BLaER1 treated with 17β-estradiol and CSF1 and Interleukin-3, amounts not matched to agents 10 nM and 100 nM (cell line): Measurements from ENCODE around the gene NF2.

ENCODE experiments used
- H3K27ac ChIP-seq, 11 experiments: shearing (Covaris generic); formaldehyde crosslinking; 2 replicates each; pipeline ENCODE4 v1.8.1; 2022
- H3K27me3 ChIP-seq, 11 experiments: shearing (Covaris generic); formaldehyde crosslinking; 2 replicates each; pipeline ENCODE4 v1.8.1; 2022
- H3K36me3 ChIP-seq, 11 experiments: shearing (Covaris generic); formaldehyde crosslinking; 2 replicates each; pipeline ENCODE4 v1.8.1; 2022
- H3K4me1 ChIP-seq, 10 experiments: shearing (Covaris generic); formaldehyde crosslinking; 2 replicates each; pipeline ENCODE4 v1.8.1; 2022
- H3K4me2 ChIP-seq, 11 experiments: shearing (Covaris generic); formaldehyde crosslinking; 2 replicates each; pipeline ENCODE4 v1.8.1; 2022
- H3K4me3 ChIP-seq, 10 experiments: shearing (Covaris generic); formaldehyde crosslinking; 2 replicates each; pipeline ENCODE4 v1.8.1; 2022
- H3K9ac ChIP-seq, 11 experiments: shearing (Covaris generic); formaldehyde crosslinking; 2 replicates each; pipeline ENCODE4 v1.8.1; 2022
- H3K9me3 ChIP-seq, 11 experiments: shearing (Covaris generic); formaldehyde crosslinking; replicated peaks in 1 of 11; 2 replicates each; pipeline ENCODE4 v1.8.1; 2022
- H4K20me1 ChIP-seq, 11 experiments: shearing (Covaris generic); formaldehyde crosslinking; 2 replicates each; pipeline ENCODE4 v1.8.1; 2022
- Cebpa-rat ChIP-seq, 11 experiments: shearing (Covaris generic); IDR thresholded peaks; 2 replicates each; pipeline ENCODE4 v1.8.1; 2022

The NF2 gene

DNA sequence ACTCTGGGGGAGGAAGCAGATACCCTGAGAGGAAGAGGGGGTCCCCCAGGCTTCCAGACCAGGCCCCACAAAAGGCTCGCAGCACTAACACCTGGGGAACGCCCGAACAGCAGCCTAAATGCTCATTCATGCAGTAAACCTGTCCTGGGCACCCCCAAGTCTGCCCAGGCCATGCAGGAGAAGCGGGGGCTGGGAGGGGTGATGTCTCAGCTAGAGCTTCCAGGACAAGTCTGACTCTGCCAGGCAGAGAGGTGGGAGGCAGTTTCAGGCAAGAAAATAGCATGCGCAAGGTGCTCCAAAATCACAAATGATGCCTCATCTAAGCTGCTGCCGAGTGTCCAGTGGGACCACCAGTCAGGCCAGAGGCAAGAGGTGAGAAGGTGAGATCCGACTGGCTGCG lies 131.0 kb downstream of the NF2 start:
- H3K9me3 ChIP-seq: no peaks in the 10 kb centered on the region
- peak overlapping the region; percentile 7 to 83 (median 71); a peak in 20 of 22 replicates for H3K4me2 ChIP-seq
- H3K36me3 ChIP-seq: peaks cover 4 to 42% (median 9%) of the 10 kb centered on the region in 11 experiments; a peak in 17 of 22 replicates
- no peak overlapping the region; a peak in 1 of 20 replicates for H3K4me3 ChIP-seq
- no peak for TF ChIP-seq Cebpa-rat (IDR thresholded peaks at IDR 0.05)
- H3K27me3 ChIP-seq: peaks cover 0 to 14% (median 0%) of the 10 kb centered on the region in 11 experiments; a peak in 7 of 22 replicates
- H3K4me1 ChIP-seq: peaks cover 24 to 61% (median 56%) of the 10 kb centered on the region in 10 experiments
- peak overlapping the region in 4 of 11 experiments; percentile 30 to 60 (median 36); a peak in 8 of 22 replicates for H3K9ac ChIP-seq
- H3K27ac ChIP-seq: peak overlapping the region in 2 of 11 experiments; percentile 33 to 45; a peak in 3 of 22 replicates
- H4K20me1 ChIP-seq: peaks cover 0 to 42% (median 10%) of the 10 kb centered on the region in 11 experiments; a peak in 6 of 22 replicates

DNA sequence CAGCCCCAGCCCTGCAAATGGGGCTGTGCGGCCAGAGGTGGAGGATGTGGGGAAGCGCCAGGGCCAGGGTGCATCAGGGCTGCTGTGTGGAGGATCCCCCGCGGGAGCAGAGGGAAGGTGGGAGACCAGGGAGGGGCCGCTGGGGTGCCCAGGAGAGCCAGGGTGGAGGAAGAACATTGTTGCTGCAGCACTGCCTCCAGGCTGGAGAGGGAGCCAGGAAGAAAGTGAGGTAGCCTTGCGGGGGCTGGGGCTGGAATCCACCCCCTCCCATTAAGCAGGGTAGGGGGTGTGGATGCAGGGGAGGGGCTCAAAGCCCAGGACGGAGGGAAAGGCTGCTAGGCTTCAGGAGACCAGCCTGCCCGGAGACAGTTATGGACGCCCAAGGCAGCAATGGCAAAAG lies 131.4 kb downstream of the NF2 start:
- H3K27me3 ChIP-seq: peaks cover 0 to 14% (median 0%) of the 10 kb centered on the region in 11 experiments; a peak in 7 of 22 replicates
- no peaks in the 10 kb centered on the region for H3K9me3 ChIP-seq
- no peak for TF ChIP-seq Cebpa-rat (IDR thresholded peaks at IDR 0.05)
- H4K20me1 ChIP-seq: peaks cover 0 to 42% (median 10%) of the 10 kb centered on the region in 11 experiments; a peak in 6 of 22 replicates
- H3K36me3 ChIP-seq: peaks cover 6 to 46% (median 14%) of the 10 kb centered on the region in 11 experiments; a peak in 17 of 22 replicates
- H3K9ac ChIP-seq: peak overlapping the region in 3 of 11 experiments; percentile 38 to 60 (median 39); a peak in 5 of 22 replicates
- peak overlapping the region in 9 of 11 experiments; percentile 40 to 83 (median 75); a peak in 19 of 22 replicates for H3K4me2 ChIP-seq
- H3K4me1 ChIP-seq: peaks cover 24 to 66% (median 60%) of the 10 kb centered on the region in 10 experiments
- H3K27ac ChIP-seq: no peak overlapping the region
- no peak overlapping the region for H3K4me3 ChIP-seq

DNA sequence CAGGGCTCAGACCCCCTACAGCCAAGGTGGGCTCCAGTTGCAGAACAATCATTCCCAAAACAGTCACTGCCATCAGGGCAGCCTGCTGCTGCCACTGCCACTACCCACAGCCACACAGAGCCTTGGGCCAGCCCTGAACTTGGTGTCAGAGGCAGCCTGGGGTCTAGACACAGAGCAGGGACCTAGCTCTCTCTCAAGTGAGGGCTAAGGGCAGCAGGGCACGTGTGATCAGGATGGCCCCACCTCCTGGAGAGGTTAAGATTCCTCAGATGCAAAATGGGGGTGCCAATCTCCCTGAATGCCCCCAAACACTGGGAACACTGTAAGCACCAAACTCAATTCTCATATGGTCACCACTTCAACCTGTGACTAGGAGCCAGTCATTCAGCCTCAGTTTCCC lies 132.0 kb downstream of the NF2 start:
- H3K4me2 ChIP-seq: peak overlapping the region in 9 of 11 experiments; percentile 40 to 83 (median 75); a peak in 15 of 22 replicates
- H3K36me3 ChIP-seq: peaks cover 12 to 52% (median 19%) of the 10 kb centered on the region in 11 experiments; a peak in 19 of 22 replicates
- H3K4me3 ChIP-seq: no peak overlapping the region
- peaks cover 0 to 42% (median 10%) of the 10 kb centered on the region in 11 experiments; a peak in 6 of 22 replicates for H4K20me1 ChIP-seq
- no peak overlapping the region for H3K27ac ChIP-seq
- TF ChIP-seq Cebpa-rat (IDR thresholded peaks at IDR 0.05): no peak
- no peaks in the 10 kb centered on the region for H3K9me3 ChIP-seq
- peaks cover 24 to 70% (median 62%) of the 10 kb centered on the region in 10 experiments for H3K4me1 ChIP-seq
- peak overlapping the region in 1 of 11 experiments; percentile 38; a peak in 2 of 22 replicates for H3K9ac ChIP-seq
- H3K27me3 ChIP-seq: peaks cover 0 to 14% (median 0%) of the 10 kb centered on the region in 11 experiments; a peak in 7 of 22 replicates

DNA sequence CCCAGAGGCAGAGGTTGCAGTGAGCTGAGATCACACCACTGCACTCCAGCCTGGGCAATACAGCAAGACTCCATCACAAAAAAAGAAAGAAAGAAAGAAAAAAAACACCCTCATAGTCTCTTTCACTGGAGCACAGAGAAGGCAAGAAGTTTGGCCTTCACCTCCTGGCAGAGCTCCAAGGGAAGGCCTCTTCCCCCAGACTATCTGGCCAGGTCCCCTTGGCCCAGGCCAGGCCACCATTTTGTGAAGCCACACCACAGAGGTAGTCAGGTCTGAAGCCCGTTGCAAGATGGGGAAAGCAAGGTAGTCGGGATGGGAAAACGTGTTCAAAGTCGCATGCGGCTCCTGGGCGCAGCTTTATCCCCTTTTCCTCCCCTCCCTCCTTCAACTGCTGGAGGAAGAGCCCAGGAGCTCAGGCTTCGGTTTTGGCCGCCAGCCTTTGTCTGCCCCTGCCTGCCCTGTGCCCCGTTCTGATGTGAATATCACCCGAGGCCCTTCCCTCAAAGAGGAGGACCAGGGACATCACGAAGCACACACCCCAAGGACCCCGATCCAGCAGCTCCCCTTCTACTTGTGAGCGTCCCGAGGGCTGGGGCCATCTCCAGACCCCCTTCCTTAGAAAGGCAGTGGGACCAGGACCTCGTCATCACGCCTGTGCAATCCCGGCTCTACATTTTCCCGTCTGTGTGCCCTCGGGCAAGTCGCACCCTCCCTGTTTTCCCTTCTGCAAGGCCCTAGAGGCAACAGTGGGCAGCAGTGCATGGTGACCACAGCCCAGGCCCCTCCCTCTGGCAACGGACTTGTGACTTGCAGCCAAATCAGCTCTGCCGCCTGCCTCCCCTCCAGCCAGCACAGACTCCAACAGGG lies 134.1 kb downstream of the NF2 start:
- Histone ChIP-seq H3K4me1 (peaks cover 26 to 89% (median 75%) of the 10 kb centered on the region in 10 experiments), H3K9ac (peak overlapping the region; percentile 38 to 81 (median 63); a peak in 20 of 22 replicates), H3K36me3 (peaks cover 18 to 58% (median 34%) of the 10 kb centered on the region in 11 experiments; a peak in 21 of 22 replicates), H4K20me1 (peaks cover 0 to 33% (median 10%) of the 10 kb centered on the region in 11 experiments; a peak in 6 of 22 replicates), H3K9me3 (no peaks in the 10 kb centered on the region), H3K4me2 (peak overlapping the region; percentile 39 to 98 (median 87)), H3K4me3 (peak overlapping the region in 5 of 10 experiments; percentile 27 to 51 (median 41); a peak in 7 of 20 replicates), H3K27me3 (peaks cover 0 to 14% (median 0%) of the 10 kb centered on the region in 11 experiments; a peak in 7 of 22 replicates), H3K27ac (peak overlapping the region in 8 of 11 experiments; percentile 60 to 88 (median 76); a peak in 17 of 22 replicates)
- no peak for TF ChIP-seq Cebpa-rat (IDR thresholded peaks at IDR 0.05)

DNA sequence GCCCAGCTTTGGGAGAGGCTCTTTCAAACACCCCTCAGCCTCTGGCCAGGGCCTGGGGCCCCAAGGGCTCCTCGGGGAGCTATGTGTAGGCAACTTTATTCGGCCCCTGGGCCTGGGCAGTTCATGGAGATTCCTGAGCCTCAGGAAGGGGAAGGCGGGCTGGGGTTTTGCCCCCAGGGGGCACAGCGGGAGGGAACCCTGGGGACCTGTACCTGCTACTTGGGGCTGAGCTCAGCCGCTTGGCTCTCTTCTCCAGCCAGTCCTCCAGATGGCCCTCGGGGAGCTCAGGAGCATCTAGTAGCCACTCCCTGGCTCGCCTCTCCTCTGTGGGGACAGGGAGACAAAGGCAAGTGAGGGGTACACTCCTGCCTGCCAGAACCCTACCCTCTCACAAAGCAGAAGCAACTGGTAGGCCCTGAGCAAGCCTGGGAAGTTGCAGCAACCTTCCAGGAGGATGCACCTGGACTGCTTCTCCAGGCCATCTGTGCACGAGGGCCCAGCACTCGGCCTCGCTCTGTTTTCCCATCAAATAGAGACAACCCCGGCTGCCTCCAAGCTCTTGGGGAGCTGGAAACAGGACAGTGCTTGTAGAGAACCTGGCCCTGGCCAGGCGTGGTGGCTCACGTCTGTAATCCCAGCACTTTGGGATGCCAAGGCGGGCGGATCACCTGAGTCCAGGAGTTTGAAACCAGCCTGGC lies 134.8 kb downstream of the NF2 start:
- Histone ChIP-seq H3K36me3 (peaks cover 18 to 56% (median 34%) of the 10 kb centered on the region in 11 experiments; a peak in 21 of 22 replicates), H4K20me1 (peaks cover 0 to 28% (median 5%) of the 10 kb centered on the region in 11 experiments; a peak in 5 of 22 replicates), H3K27me3 (peaks cover 0 to 14% (median 0%) of the 10 kb centered on the region in 11 experiments; a peak in 7 of 22 replicates), H3K9me3 (no peaks in the 10 kb centered on the region), H3K4me1 (peaks cover 29 to 91% (median 77%) of the 10 kb centered on the region in 10 experiments), H3K9ac (peak overlapping the region; percentile 38 to 81 (median 63); a peak in 20 of 22 replicates), H3K27ac (peak overlapping the region in 8 of 11 experiments; percentile 60 to 88 (median 76); a peak in 17 of 22 replicates), H3K4me2 (peak overlapping the region; percentile 39 to 98 (median 87)), H3K4me3 (peak overlapping the region in 6 of 10 experiments; percentile 14 to 51 (median 36); a peak in 8 of 20 replicates)
- TF ChIP-seq Cebpa-rat (IDR thresholded peaks at IDR 0.05): peak in 2 of 11 experiments; percentile 36 to 45; a peak in 2 of 22 replicates

DNA sequence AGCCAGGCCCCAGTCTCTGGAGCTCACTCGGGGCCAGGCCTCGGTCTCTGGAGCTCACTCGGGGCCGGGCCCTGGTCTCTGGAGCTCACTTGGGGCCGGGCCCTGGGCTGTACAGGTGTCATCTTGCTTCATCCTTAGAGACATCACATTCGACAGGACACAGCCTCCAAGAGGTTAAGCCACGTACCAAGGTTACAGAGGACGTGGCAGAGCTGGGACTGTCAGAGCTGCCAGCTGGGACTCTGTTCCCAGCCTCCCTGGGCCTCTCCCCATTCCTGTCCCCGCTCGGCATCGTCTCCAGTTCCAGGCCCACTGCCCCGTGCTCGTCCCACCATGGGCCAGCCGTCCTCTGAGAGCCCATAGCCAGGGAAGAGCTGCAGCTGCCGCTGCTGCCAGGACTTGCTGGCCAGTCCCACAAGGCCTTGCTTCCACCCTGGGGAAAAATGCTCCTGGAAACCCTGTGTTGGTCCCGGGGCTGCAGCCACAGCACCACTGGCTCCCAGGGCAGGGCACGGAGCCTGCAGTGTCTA lies 136.0 kb downstream of the NF2 start:
- peaks cover 0 to 16% (median 0%) of the 10 kb centered on the region in 11 experiments; a peak in 4 of 22 replicates for H4K20me1 ChIP-seq
- H3K36me3 ChIP-seq: peaks cover 18 to 57% (median 35%) of the 10 kb centered on the region in 11 experiments; a peak in 21 of 22 replicates
- peak overlapping the region in 8 of 11 experiments; percentile 76 to 98 (median 92); a peak in 16 of 22 replicates for H3K4me2 ChIP-seq
- H3K9me3 ChIP-seq: no peaks in the 10 kb centered on the region
- H3K27me3 ChIP-seq: peaks cover 0 to 9% (median 0%) of the 10 kb centered on the region in 11 experiments; a peak in 5 of 22 replicates
- H3K4me1 ChIP-seq: peaks cover 23 to 83% (median 68%) of the 10 kb centered on the region in 10 experiments
- no peak for TF ChIP-seq Cebpa-rat (IDR thresholded peaks at IDR 0.05)
- no peak overlapping the region for H3K4me3 ChIP-seq
- peak overlapping the region in 6 of 11 experiments; percentile 69 to 88 (median 82); a peak in 12 of 22 replicates for H3K27ac ChIP-seq
- peak overlapping the region in 3 of 11 experiments; percentile 3 to 78 (median 19); a peak in 3 of 22 replicates for H3K9ac ChIP-seq

DNA sequence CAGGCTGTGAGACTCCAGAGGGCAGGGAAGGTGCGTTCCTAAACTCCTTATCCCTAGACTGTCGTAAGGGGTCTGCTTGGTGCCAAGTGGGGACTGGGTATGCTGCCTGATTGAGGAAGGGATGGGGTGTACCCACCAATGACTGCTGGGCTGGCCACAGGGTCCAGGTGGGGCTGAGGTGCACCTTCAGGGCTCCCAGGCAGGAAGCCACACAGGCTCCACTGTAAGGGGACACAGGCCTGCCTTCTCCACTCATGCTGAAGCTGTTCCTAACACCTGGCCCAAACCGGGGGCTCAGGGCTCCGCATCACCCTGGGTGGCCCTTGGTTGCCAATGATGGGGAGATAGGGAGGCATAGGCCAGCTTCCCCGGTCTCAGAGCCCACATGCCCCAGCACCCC lies 136.8 kb downstream of the NF2 start:
- Histone ChIP-seq H3K4me1 (peaks cover 20 to 78% (median 59%) of the 10 kb centered on the region in 10 experiments), H3K27ac (peak overlapping the region in 4 of 11 experiments; percentile 30 to 88 (median 77); a peak in 8 of 22 replicates)
- TF ChIP-seq Cebpa-rat (IDR thresholded peaks at IDR 0.05): no peak

More for the DNA sequence above, 136.8 kb downstream of the NF2 start:
- Histone ChIP-seq H3K9me3 (no peaks in the 10 kb centered on the region), H3K27me3 (0 out of 22 replicates have a peak, but pooled peaks cover 0 to under 1% (median 0%) of the 10 kb centered on the region in 11 experiments), H3K4me2 (0 out of 22 replicates have a peak overlapping the region, but pooled peaks of 1 of the 11 experiments have one; percentile 97), H3K36me3 (peaks cover 18 to 59% (median 40%) of the 10 kb centered on the region in 11 experiments; a peak in 21 of 22 replicates), H3K4me3 (no peak overlapping the region), H3K9ac (no peak overlapping the region; a peak in 1 of 22 replicates), H4K20me1 (peaks cover 0 to 9% (median 0%) of the 10 kb centered on the region in 11 experiments; a peak in 3 of 22 replicates)
